Loucy (cell line): Measurements from ENCODE around the gene GEMIN4.

Experiments used
- H2AFZ ChIP-seq: fragments of 200-600 bp; sonication (generic); 2 replicates; pipeline ENCODE4 v1.6.0; 2016; ENCODE audit warnings: antibody characterized with exemption, mild to moderate bottlenecking, low read length, moderate library complexity
- H3F3A ChIP-seq: fragments of 200-600 bp; 2 replicates; pipeline ENCODE4 v1.6.0; 2016; ENCODE audit warnings: antibody characterized with exemption, low read depth, mild to moderate bottlenecking
- H3K27me3 ChIP-seq: fragments of 200-600 bp; sonication (generic); 2 replicates; pipeline ENCODE4 v1.6.1; 2014; ENCODE audit warnings: low read length, mild to moderate bottlenecking; ENCODE audit not compliant: insufficient read depth, poor library complexity, severe bottlenecking
- H3K36me3 ChIP-seq: fragments of 200-600 bp; sonication (generic); 2 replicates; pipeline ENCODE4 v1.6.1; 2016; ENCODE audit warnings: low read length; ENCODE audit not compliant: insufficient read depth
- H3K4me1 ChIP-seq: fragments of 200-600 bp; sonication (generic); 2 replicates; pipeline ENCODE4 v1.5.1; 2014; ENCODE audit warnings: low read length, mild to moderate bottlenecking; ENCODE audit not compliant: insufficient read depth, poor library complexity, severe bottlenecking
- H3K4me2 ChIP-seq: fragments of 200-600 bp; sonication (generic); 2 replicates; pipeline ENCODE4 v1.6.0; 2014; ENCODE audit warnings: antibody characterized with exemption, low read length, low read depth, mild to moderate bottlenecking; ENCODE audit not compliant: poor library complexity, severe bottlenecking
- H3K4me3 ChIP-seq: fragments of 200-600 bp; sonication (generic); 2 replicates; pipeline ENCODE4 v1.5.1; 2014; ENCODE audit warnings: low read length, mild to moderate bottlenecking, mixed read lengths; ENCODE audit not compliant: poor library complexity, severe bottlenecking
- H3K79me2 ChIP-seq: fragments of 200-600 bp; sonication (generic); 2 replicates; pipeline ENCODE4 v1.6.1; 2014; ENCODE audit warnings: low read length; ENCODE audit not compliant: insufficient read depth
- H3K9ac ChIP-seq: fragments of 200-600 bp; sonication (generic); 2 replicates; pipeline ENCODE4 v1.6.0; 2014; ENCODE audit warnings: mild to moderate bottlenecking, low read depth, low read length, moderate library complexity; ENCODE audit not compliant: poor library complexity, severe bottlenecking
- H3K9me2 ChIP-seq: fragments of 200-600 bp; sonication (generic); replicated peaks from 2 replicates; pipeline ENCODE4 v1.6.1; 2016; ENCODE audit warnings: low read depth, low read length, mixed read lengths
- H3K9me3 ChIP-seq: fragments of 200-600 bp; sonication (generic); 2 replicates; pipeline ENCODE4 v1.6.1; 2014; ENCODE audit warnings: mild to moderate bottlenecking, antibody characterized with exemption, low read length, low read depth; ENCODE audit not compliant: insufficient read depth
- H4K20me1 ChIP-seq: fragments of 200-600 bp; sonication (generic); 2 replicates; pipeline ENCODE4 v1.6.0; 2014; ENCODE audit warnings: antibody characterized with exemption, low read length, mild to moderate bottlenecking; ENCODE audit not compliant: insufficient read depth, poor library complexity, severe bottlenecking
- EZH2phosphoT487 ChIP-seq: fragments of 200-600 bp; IDR thresholded peaks from 2 replicates; pipeline ENCODE4 v1.6.1; 2018; ENCODE audit warnings: antibody characterized with exemption, mild to moderate bottlenecking, moderate library complexity, borderline replicate concordance
- TF ChIP-seq, protein P1 (sequence below): fragments of 200-600 bp; sonication (generic); conservative IDR thresholded peaks from 2 replicates; pipeline ENCODE4 v1.5.1; 2014; ENCODE audit warnings: mild to moderate bottlenecking, antibody characterized with exemption, low read length

Gene GEMIN4

DNA sequence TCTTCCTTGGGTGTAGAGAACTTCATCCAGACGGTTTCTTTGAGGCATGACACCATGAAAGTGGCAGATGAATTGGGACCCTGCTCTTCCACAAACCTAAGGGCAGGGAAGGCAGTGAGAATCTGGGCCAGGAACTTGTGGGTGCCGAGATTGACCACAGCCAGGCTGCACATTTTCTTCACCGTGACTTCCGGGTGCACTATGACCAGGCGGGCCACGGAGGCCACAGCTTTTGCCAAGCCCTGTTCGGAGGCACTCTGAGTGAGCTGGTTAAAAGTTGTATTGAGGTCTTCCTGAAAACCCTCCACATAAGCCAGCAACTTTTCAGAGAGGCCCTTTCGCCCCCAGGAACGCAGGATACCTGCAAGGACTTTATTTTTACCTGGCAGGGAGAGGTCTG lies 5.9 kb downstream of the GEMIN4 start:
- no peaks in the 10 kb centered on the region for H3K27me3 ChIP-seq
- peaks cover 53% of the 10 kb centered on the region; the same call in 1 of the 2 replicates for H3K36me3 ChIP-seq
- TF ChIP-seq, protein P1, sequence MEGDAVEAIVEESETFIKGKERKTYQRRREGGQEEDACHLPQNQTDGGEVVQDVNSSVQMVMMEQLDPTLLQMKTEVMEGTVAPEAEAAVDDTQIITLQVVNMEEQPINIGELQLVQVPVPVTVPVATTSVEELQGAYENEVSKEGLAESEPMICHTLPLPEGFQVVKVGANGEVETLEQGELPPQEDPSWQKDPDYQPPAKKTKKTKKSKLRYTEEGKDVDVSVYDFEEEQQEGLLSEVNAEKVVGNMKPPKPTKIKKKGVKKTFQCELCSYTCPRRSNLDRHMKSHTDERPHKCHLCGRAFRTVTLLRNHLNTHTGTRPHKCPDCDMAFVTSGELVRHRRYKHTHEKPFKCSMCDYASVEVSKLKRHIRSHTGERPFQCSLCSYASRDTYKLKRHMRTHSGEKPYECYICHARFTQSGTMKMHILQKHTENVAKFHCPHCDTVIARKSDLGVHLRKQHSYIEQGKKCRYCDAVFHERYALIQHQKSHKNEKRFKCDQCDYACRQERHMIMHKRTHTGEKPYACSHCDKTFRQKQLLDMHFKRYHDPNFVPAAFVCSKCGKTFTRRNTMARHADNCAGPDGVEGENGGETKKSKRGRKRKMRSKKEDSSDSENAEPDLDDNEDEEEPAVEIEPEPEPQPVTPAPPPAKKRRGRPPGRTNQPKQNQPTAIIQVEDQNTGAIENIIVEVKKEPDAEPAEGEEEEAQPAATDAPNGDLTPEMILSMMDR: no peak
- TF ChIP-seq EZH2phosphoT487: no peak
- H4K20me1 ChIP-seq: peaks cover 10% of the 10 kb centered on the region
- H3K9me2 ChIP-seq: no peaks in the 10 kb centered on the region
- no peaks in the 10 kb centered on the region for H3F3A ChIP-seq
- H3K9ac ChIP-seq: no peak overlapping the region
- H3K4me1 ChIP-seq: peaks cover 18% of the 10 kb centered on the region
- H3K4me2 ChIP-seq: no peak overlapping the region
- no peaks in the 10 kb centered on the region for H3K9me3 ChIP-seq
- H3K4me3 ChIP-seq: no peak overlapping the region
- H3K79me2 ChIP-seq: peaks cover 33% of the 10 kb centered on the region
- H2AFZ ChIP-seq: no peak overlapping the region

DNA sequence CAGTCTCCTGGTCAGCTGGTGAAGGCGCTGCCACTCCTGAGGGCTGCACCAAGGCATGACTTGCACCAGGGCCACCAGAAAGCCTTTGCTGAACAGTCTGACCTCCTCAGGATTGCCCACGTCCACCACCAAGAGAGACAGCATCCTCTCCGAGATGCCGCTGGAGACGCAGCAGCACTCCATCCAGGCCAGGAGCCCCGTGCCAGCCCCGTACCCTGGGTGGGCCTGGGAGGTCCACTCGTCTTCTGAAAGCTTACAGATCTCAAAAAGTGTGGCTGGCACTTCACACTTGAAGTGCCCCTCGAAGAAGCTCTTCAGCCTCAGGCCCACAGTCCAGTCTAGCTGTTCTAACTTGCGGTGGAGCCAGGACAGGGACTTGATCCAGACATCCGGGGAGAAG lies 6.7 kb downstream of the GEMIN4 start:
- Histone ChIP-seq H3K79me2 (peaks cover 25% of the 10 kb centered on the region), H3K4me1 (peaks cover 11% of the 10 kb centered on the region), H2AFZ (no peak overlapping the region), H3K36me3 (peaks cover 55% of the 10 kb centered on the region; the same call in 1 of the 2 replicates), H3K9me2 (no peaks in the 10 kb centered on the region), H4K20me1 (peaks cover 9% of the 10 kb centered on the region), H3K9me3 (no peaks in the 10 kb centered on the region), H3F3A (no peaks in the 10 kb centered on the region), H3K9ac (no peak overlapping the region), H3K4me3 (no peak overlapping the region), H3K27me3 (no peaks in the 10 kb centered on the region), H3K4me2 (no peak overlapping the region)
- TF ChIP-seq EZH2phosphoT487: no peak
- TF ChIP-seq, protein P1: no peak

DNA sequence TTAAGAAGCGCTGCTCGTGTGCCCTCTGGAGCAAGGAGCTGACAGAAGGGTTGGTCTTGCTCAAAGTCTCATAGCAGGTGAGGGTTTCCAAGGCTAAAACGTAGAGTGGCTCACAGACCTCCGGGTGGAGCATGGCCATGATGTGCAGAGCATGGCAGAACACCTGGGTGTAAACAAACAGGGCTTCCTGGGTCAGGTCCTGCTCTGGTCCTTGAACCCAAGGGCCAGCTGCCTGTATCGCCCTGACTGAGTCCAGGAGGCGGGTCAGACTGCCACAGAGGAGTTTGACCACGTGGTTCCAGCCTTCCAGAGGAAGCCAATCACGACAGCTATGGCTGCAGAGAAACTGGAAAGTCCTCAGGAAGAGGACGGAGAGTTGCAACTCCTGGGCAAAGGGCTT lies 7.1 kb downstream of the GEMIN4 start:
- Histone ChIP-seq H3K27me3 (no peaks in the 10 kb centered on the region), H3K9ac (no peak overlapping the region), H3K4me2 (no peak overlapping the region), H2AFZ (no peak overlapping the region), H3K79me2 (peaks cover 20% of the 10 kb centered on the region), H3K9me2 (no peaks in the 10 kb centered on the region), H3F3A (no peaks in the 10 kb centered on the region), H3K9me3 (no peaks in the 10 kb centered on the region), H4K20me1 (peaks cover 6% of the 10 kb centered on the region), H3K4me1 (peaks cover 6% of the 10 kb centered on the region), H3K4me3 (no peak overlapping the region), H3K36me3 (peaks cover 57% of the 10 kb centered on the region; the same call in 1 of the 2 replicates)
- TF ChIP-seq, protein P1: no peak
- TF ChIP-seq EZH2phosphoT487: no peak
